OCI-LY7 (cell line): ENCODE results near the gene ANOS1. TPM values are rescaled to one million over a fixed set of nuclear protein-coding genes. Genes with fewer than 3 reads are reported as not detected.
A peak's percentile ranks its signal among the peaks of the same experiment; 100 is the strongest.
"Not testable (repeated sequence)": the region's sequence is repeated elsewhere in the genome, so short reads cannot be mapped to it uniquely, and the experiment has no call there.

Source experiments
- BruUV-seq: library from RNA; stranded (reverse); fragments of 400-500 nt; replicated peaks from 2 replicates; lab custom pipeline; 2021; lab: Mats Ljungman, UMichigan
- CTCF ChIA-PET: fragments of 300-600 bp; sonication (Branson Sonifier 250); formaldehyde crosslinking; loops from one replicate; lab custom pipeline; 2022; ENCODE audit warnings: antibody characterized with exemption; ENCODE audit not compliant: unreplicated experiment; lab: Charles Lee
- POLR2A ChIA-PET: fragments of 300-600 bp; sonication (Branson Sonifier 250); formaldehyde crosslinking; loops from one replicate; lab custom pipeline; 2022; ENCODE audit warnings: antibody characterized with exemption; lab: Charles Lee
- DNase-seq: peaks from one replicate; pipeline ENCODE4 v3.0.0-alpha.2; 2015; ENCODE audit warnings: low spot score
- H2AFZ ChIP-seq: fragments of 200-600 bp; sonication (generic), shearing (Covaris generic); 2 replicates; pipeline ENCODE4 v1.6.1; 2014; ENCODE audit warnings: mild to moderate bottlenecking, antibody characterized with exemption, low read length, moderate library complexity
- H3K27ac ChIP-seq: fragments of 200-600 bp; sonication (generic); 2 replicates; pipeline ENCODE4 v1.5.1; 2014; ENCODE audit warnings: mixed run types, low read depth, mild to moderate bottlenecking, moderate library complexity, low read length, inconsistent platforms; ENCODE audit not compliant: poor library complexity, severe bottlenecking
- H3K36me3 ChIP-seq: fragments of 200-600 bp; sonication (generic); 2 replicates; pipeline ENCODE4 v1.6.1; 2014; ENCODE audit warnings: mild to moderate bottlenecking, antibody characterized with exemption, low read length, moderate library complexity, mixed read lengths; ENCODE audit not compliant: insufficient read depth
- H3K4me1 ChIP-seq: fragments of 200-600 bp; sonication (generic); 2 replicates; pipeline ENCODE4 v1.5.1; 2014; ENCODE audit warnings: mild to moderate bottlenecking, low read length; ENCODE audit not compliant: insufficient read depth, poor library complexity, severe bottlenecking
- H3K4me2 ChIP-seq: fragments of 200-600 bp; sonication (generic); 2 replicates; pipeline ENCODE4 v1.6.1; 2014; ENCODE audit warnings: mild to moderate bottlenecking, low read length
- H3K4me3 ChIP-seq: fragments of 200-600 bp; sonication (generic); 2 replicates; pipeline ENCODE4 v1.5.1; 2014; ENCODE audit warnings: mild to moderate bottlenecking, low read depth, low read length; ENCODE audit not compliant: poor library complexity, severe bottlenecking
- H3K79me2 ChIP-seq: fragments of 200-600 bp; sonication (generic); 2 replicates; pipeline ENCODE4 v1.6.1; 2016; ENCODE audit warnings: low read depth, mild to moderate bottlenecking, low read length, moderate library complexity, mixed read lengths; ENCODE audit not compliant: insufficient read depth
- H3K9me2 ChIP-seq: fragments of 200-600 bp; sonication (generic); 2 replicates; pipeline ENCODE4 v1.6.1; 2016; ENCODE audit warnings: mild to moderate bottlenecking, low read length, mixed read lengths; ENCODE audit not compliant: insufficient read depth
- H3K9me3 ChIP-seq: fragments of 200-600 bp; sonication (generic); 2 replicates; pipeline ENCODE4 v1.6.1; 2014; ENCODE audit warnings: mild to moderate bottlenecking, mixed run types, low read length, mixed read lengths
- H4K20me1 ChIP-seq: fragments of 200-600 bp; sonication (generic); 2 replicates; pipeline ENCODE4 v1.6.1; 2014; ENCODE audit warnings: mild to moderate bottlenecking, antibody characterized with exemption, low read length, moderate library complexity, mixed read lengths; ENCODE audit not compliant: insufficient read depth
- EZH2phosphoT487 ChIP-seq: fragments of 200-600 bp; sonication (generic); IDR thresholded peaks from 2 replicates; pipeline ENCODE4 v1.6.1; 2018; ENCODE audit warnings: low read depth, borderline replicate concordance, mild to moderate bottlenecking, mixed run types, antibody characterized with exemption, low read length, moderate library complexity, mixed read lengths
- intact Hi-C: fragments of 100-400 bp; cut with micrococcal nuclease; formaldehyde crosslinking; loops from one replicate; pipeline ENCODE4 v1.10.0; 2022; ENCODE audit not compliant: unreplicated experiment
- total RNA-seq, 2 experiments: library from RNA; depleted of rRNA in 1 of 2; stranded (reverse); fragments of >200 nt in 1 of 2; shearing (Covaris generic) in 1 of 2; gene quantifications; 2 replicates each; pipeline ENCODE4 v1.2.3, GENCODE V29; 2014 to 2022
- TF ChIP-seq, protein P1 (sequence below): fragments of 200-600 bp; sonication (generic); conservative IDR thresholded peaks from 2 replicates; pipeline ENCODE4 v1.5.1; 2014; ENCODE audit warnings: mild to moderate bottlenecking, antibody characterized with exemption, low read length, moderate library complexity, mixed read lengths

The ANOS1 gene
- total RNA-seq, 2 experiments from 2014 or later, result not detected

GRCh38 chrX:8760021-8760420 lies 28.1 kb upstream of the ANOS1 start:
- no peak for DNase-seq
- Histone ChIP-seq H3K9me2 (no peaks in the 10 kb centered on the region), H3K4me2 (no peak overlapping the region), H4K20me1 (no peaks in the 10 kb centered on the region), H3K4me3 (no peak overlapping the region), H3K79me2 (no peaks in the 10 kb centered on the region), H2AFZ (no peak overlapping the region), H3K36me3 (no peaks in the 10 kb centered on the region), H3K27ac (no peak overlapping the region), H3K4me1 (no peaks in the 10 kb centered on the region), H3K9me3 (no peaks in the 10 kb centered on the region)
- TF ChIP-seq, protein P1, sequence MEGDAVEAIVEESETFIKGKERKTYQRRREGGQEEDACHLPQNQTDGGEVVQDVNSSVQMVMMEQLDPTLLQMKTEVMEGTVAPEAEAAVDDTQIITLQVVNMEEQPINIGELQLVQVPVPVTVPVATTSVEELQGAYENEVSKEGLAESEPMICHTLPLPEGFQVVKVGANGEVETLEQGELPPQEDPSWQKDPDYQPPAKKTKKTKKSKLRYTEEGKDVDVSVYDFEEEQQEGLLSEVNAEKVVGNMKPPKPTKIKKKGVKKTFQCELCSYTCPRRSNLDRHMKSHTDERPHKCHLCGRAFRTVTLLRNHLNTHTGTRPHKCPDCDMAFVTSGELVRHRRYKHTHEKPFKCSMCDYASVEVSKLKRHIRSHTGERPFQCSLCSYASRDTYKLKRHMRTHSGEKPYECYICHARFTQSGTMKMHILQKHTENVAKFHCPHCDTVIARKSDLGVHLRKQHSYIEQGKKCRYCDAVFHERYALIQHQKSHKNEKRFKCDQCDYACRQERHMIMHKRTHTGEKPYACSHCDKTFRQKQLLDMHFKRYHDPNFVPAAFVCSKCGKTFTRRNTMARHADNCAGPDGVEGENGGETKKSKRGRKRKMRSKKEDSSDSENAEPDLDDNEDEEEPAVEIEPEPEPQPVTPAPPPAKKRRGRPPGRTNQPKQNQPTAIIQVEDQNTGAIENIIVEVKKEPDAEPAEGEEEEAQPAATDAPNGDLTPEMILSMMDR, result no peak
- no peak for TF ChIP-seq EZH2phosphoT487
- BruUV-seq, result no TSS peak
- CTCF ChIA-PET, result no interaction called here
- POLR2A ChIA-PET, result no interaction called here
- intact Hi-C loops, result no loop called here

GRCh38 chrX:8758706-8759105 lies 26.8 kb upstream of the ANOS1 start:
- H3K4me3 ChIP-seq, H3K4me2 ChIP-seq, H3K36me3 ChIP-seq, H2AFZ ChIP-seq, intact Hi-C loops, H3K79me2 ChIP-seq, H3K27ac ChIP-seq, H3K9me2 ChIP-seq, CTCF ChIA-PET, BruUV-seq, H3K4me1 ChIP-seq, H4K20me1 ChIP-seq, H3K9me3 ChIP-seq, DNase-seq, POLR2A ChIA-PET: not testable (repeated sequence)

- DNase-seq, intact Hi-C loops, H3K27ac ChIP-seq, H3K4me2 ChIP-seq, H3K9me3 ChIP-seq, POLR2A ChIA-PET, BruUV-seq, H2AFZ ChIP-seq, H3K36me3 ChIP-seq, H3K4me1 ChIP-seq, H3K9me2 ChIP-seq, H4K20me1 ChIP-seq, CTCF ChIA-PET, H3K79me2 ChIP-seq, H3K4me3 ChIP-seq: not testable (repeated sequence)
Observed at GRCh38 chrX:8757609-8758389, 25.9 kb upstream of the ANOS1 start.

DNA sequence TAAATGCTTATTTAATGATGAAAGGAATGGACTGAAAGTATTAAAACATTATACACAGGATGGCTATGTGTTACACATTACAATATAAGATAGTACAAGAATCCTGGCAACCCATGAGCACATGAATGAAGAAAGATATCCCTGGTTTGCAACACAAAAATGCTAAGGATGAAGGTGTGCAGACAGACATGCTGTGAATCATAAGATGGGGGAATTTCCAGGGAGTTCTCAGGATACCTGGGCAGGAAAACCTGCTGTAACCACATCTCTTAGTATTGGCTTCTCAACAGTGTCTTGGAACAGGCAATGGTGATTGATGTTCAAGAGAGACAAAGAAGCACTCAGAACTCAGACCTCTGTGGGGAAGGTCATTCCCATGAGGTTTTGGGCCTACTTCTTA lies 23.9 kb upstream of the ANOS1 start:
- TF ChIP-seq EZH2phosphoT487, result no peak
- TF ChIP-seq, protein P1, result no peak
- Histone ChIP-seq H3K4me2 (no peak overlapping the region), H3K4me1 (no peaks in the 10 kb centered on the region), H3K4me3 (no peak overlapping the region), H3K9me3 (no peaks in the 10 kb centered on the region), H4K20me1 (no peaks in the 10 kb centered on the region), H3K9me2 (no peaks in the 10 kb centered on the region), H3K27ac (no peak overlapping the region), H2AFZ (peak overlapping the region; percentile 55), H3K36me3 (no peaks in the 10 kb centered on the region), H3K79me2 (no peaks in the 10 kb centered on the region)
- BruUV-seq, result no TSS peak
- POLR2A ChIA-PET, result no interaction called here
- intact Hi-C loops, result no loop called here
- DNase-seq, result no peak
- CTCF ChIA-PET, result no interaction called here
